Gastroesophageal sphincter (tissue), 4 donors: ENCODE measurements around the gene PLA2G2A. TPM values are rescaled to one million over a fixed set of nuclear protein-coding genes. Genes with fewer than 3 reads are reported as not detected.

Experiments
- ATAC-seq: fragments of 150-250 bp; one replicate; pipeline ENCODE4 v1.9.1; 2016; ENCODE audit warnings: mild to moderate bottlenecking, moderate library complexity
- H3K27ac ChIP-seq, 4 donors: fragments of 200-600 bp; sonication (generic) in 3 of 4; 1 replicate in 3 of 4; 2 replicates in 1 of 4; pipeline ENCODE4 v1.5.1; 2016 to 2019
- H3K27me3 ChIP-seq: fragments of 200-600 bp; sonication (generic); one replicate; pipeline ENCODE4 v1.5.1; 2019
- H3K36me3 ChIP-seq, 2 donors: fragments of 200-600 bp; sonication (generic); one replicate each; pipeline ENCODE4 v1.5.1; 2019; ENCODE audit warnings: control low read depth in 1 of 2
- H3K4me1 ChIP-seq, 3 donors: fragments of 200-600 bp; sonication (generic); 1 replicate in 2 of 3; 2 replicates in 1 of 3; pipeline ENCODE4 v1.5.1; 2016 to 2019; ENCODE audit warnings: control low read depth in 2 of 3
- H3K4me3 ChIP-seq, 2 donors: fragments of 200-600 bp; sonication (generic); one replicate each; pipeline ENCODE4 v1.5.1; 2019; ENCODE audit warnings: mild to moderate bottlenecking in 1 of 2, moderate library complexity in 1 of 2
- H3K9me3 ChIP-seq, 3 donors: fragments of 200-600 bp; sonication (generic); one replicate each; pipeline ENCODE4 v1.5.1; 2017 to 2019; ENCODE audit warnings: control low read depth in 2 of 3
- EP300 ChIP-seq: sonication (generic); formaldehyde crosslinking; IDR thresholded peaks from one replicate; pipeline ENCODE4 v1.6.1; 2017; ENCODE audit warnings: antibody characterized with exemption, mild to moderate bottlenecking
- POLR2A ChIP-seq, 2 donors: fragments of 450-650 bp; IDR thresholded peaks; one replicate each; pipeline ENCODE4 v1.6.1; 2017; ENCODE audit warnings: antibody characterized with exemption in 2 of 2, mild to moderate bottlenecking in 2 of 2, moderate library complexity in 1 of 2
- POLR2AphosphoS5 ChIP-seq: sonication (generic); formaldehyde crosslinking; IDR thresholded peaks from one replicate; pipeline ENCODE4 v1.6.1; 2017; ENCODE audit warnings: antibody characterized with exemption
- WGBS, 2 donors: methylation state at CpG; one replicate each; pipeline ENCODE4 v1.1.5; 2018; ENCODE audit warnings: low coverage in 1 of 2; 5-methylcytosine and 5-hydroxymethylcytosine counted together
- total RNA-seq, 4 donors: library from RNA; depleted of rRNA; stranded (reverse); fragments of >200 nt; gene quantifications; one replicate each; pipeline ENCODE4 v1.1.0, GENCODE V29; 2016
- TF ChIP-seq, protein P1 (sequence below), 4 experiments: fragments of 200-600 bp in 2 of 4; fragments of 450-650 bp in 2 of 4; sonication (generic) in 1 of 4; IDR thresholded peaks; one replicate each; pipeline ENCODE4 v1.5.1; 2017 to 2019; ENCODE audit warnings: antibody characterized with exemption in 4 of 4, mild to moderate bottlenecking in 2 of 4, moderate library complexity in 2 of 4

PLA2G2A gene
- total RNA-seq, 4 donors from 2014 or later, result 16.5 to 300 (median 96.0) TPM

DNA sequence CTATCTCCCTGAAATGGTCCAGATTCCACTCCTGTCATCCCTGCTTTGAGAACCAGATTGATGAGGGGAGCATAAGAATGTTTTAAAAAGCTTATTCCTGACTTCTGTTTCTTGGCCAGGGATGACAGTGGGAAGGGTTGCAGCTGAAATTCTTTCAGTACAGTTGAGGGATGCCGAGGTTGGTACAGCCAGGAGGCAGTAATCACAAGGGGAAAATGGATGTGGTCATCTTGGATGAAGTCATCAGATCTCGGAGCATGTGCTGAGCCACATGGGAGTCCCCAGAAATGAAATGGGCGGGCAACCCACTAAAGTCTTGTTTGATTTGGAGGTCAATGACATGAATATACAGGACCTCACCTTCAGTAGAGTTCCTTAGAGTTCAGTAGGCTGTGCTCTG, 37.3 kb downstream of the PLA2G2A start:
- TF ChIP-seq EP300 (no peak), POLR2A (IDR thresholded peaks at IDR 0.05) (no peak), POLR2AphosphoS5 (no peak)
- TF ChIP-seq, protein P1, sequence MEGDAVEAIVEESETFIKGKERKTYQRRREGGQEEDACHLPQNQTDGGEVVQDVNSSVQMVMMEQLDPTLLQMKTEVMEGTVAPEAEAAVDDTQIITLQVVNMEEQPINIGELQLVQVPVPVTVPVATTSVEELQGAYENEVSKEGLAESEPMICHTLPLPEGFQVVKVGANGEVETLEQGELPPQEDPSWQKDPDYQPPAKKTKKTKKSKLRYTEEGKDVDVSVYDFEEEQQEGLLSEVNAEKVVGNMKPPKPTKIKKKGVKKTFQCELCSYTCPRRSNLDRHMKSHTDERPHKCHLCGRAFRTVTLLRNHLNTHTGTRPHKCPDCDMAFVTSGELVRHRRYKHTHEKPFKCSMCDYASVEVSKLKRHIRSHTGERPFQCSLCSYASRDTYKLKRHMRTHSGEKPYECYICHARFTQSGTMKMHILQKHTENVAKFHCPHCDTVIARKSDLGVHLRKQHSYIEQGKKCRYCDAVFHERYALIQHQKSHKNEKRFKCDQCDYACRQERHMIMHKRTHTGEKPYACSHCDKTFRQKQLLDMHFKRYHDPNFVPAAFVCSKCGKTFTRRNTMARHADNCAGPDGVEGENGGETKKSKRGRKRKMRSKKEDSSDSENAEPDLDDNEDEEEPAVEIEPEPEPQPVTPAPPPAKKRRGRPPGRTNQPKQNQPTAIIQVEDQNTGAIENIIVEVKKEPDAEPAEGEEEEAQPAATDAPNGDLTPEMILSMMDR (IDR thresholded peaks at IDR 0.05), result no peak

DNA sequence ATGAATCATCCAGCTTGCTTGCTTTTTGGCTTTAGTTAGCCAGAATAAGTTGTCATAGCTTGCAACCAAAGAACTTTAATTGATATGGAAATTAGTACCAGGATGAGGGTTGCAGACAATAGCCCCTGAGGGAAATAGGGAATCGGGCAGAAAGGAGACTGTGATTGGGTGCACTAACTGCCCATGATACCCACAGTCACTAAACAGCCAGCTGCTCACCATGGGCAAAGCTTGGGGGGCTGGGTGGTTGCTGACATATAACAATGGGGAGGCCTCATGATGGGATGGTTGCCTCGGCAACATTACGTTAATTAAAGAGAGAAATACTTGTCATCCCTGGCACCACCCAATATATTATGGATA, 38.2 kb downstream of the PLA2G2A start:
- Histone ChIP-seq H3K4me1 (no peaks in the 10 kb centered on the region), H3K9me3 (no peaks in the 10 kb centered on the region)
- WGBS, 2 donors, result 96 to 100% methylated on average over 1 to 3 of the region's 3 CpGs

More for the DNA sequence above, 37.3 kb downstream of the PLA2G2A start:
- 45% methylated on average over 3 of the region's 3 CpGs; no CpG with 5 or more reads in 1 of the 2 donors for WGBS, 2 donors
- no peak overlapping the region for H3K27ac ChIP-seq
- no peak for ATAC-seq
- no peak overlapping the region for H3K4me3 ChIP-seq
- no peaks in the 10 kb centered on the region for H3K36me3 ChIP-seq
- H3K27me3 ChIP-seq, result no peaks in the 10 kb centered on the region
- H3K4me1 ChIP-seq, result no peaks in the 10 kb centered on the region
- no peaks in the 10 kb centered on the region for H3K9me3 ChIP-seq

DNA sequence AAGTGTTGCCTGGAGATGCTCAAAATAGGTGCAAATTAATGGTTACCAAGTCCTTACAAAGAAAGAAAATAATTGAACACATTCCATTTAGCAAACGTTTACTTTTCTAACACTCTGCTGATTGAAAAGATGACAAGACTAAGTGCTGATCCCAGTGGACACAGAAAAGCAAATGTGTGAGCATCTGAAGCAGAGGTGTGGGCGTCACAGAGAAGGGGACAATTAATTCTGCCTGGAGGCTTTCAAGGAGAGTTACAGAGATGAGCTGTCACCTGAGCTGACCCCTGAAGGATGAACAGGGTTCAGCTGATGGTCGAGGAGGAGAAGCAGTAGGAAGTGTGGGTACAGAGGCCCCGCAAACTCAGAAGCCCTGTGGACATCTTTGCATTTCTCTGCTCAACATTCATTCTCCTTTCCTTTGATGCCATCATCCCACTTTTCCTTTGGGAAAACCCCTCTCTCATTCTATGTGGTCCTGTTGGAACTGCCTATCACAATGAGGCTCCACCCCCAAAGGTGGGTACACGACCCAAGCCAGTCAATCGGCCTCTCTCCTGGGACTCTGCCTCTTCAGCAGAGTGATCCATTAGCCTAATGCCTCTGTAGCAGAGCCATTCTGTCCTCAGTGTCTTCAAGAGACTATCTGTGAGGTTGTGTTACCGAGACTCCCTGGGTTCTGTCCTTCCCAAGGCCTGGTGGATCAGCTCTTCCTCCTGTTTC, 38.8 kb downstream of the PLA2G2A start:
- Histone ChIP-seq H3K27me3 (no peaks in the 10 kb centered on the region), H3K9me3 (no peaks in the 10 kb centered on the region)
- WGBS, 2 donors, result 58 to 69% methylated on average over 6 of the region's 7 CpGs

More for the DNA sequence above, 38.2 kb downstream of the PLA2G2A start:
- no peak for ATAC-seq
- Histone ChIP-seq H3K27ac (no peak overlapping the region), H3K4me3 (no peak overlapping the region), H3K36me3 (no peaks in the 10 kb centered on the region), H3K27me3 (no peaks in the 10 kb centered on the region)
- TF ChIP-seq, protein P1 (IDR thresholded peaks at IDR 0.05), result no peak
- TF ChIP-seq POLR2A (IDR thresholded peaks at IDR 0.05) (no peak), EP300 (no peak), POLR2AphosphoS5 (no peak)

DNA sequence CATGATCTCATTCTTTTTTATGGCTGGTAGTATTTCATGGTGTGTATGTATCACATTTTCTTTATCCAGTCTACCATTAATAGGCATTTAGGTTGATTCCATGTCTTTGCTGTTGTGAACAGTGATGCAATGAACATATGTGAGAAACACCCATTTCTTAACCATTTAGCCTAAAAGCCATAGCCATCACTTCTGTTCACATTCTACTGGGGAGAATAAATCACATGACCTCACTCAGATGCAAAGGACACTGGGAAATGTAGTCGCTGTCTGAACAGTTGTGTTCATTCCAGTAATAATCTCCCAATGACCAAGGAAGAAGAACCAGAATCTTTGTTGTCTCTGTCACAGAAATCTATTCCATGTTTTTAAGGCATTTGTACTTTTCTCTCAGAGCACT, 40.9 kb downstream of the PLA2G2A start:
- H3K36me3 ChIP-seq, result no peaks in the 10 kb centered on the region
- H3K9me3 ChIP-seq, result no peaks in the 10 kb centered on the region
- H3K4me1 ChIP-seq, result no peaks in the 10 kb centered on the region
- TF ChIP-seq, protein P1 (IDR thresholded peaks at IDR 0.05), result no peak
- no peak overlapping the region for H3K27ac ChIP-seq
- no peak overlapping the region for H3K4me3 ChIP-seq
- WGBS, 2 donors, result 78 to 94% methylated on average over 1 of the region's 1 CpG
- ATAC-seq, result no peak
- H3K27me3 ChIP-seq, result no peaks in the 10 kb centered on the region

More for the DNA sequence above, 38.8 kb downstream of the PLA2G2A start:
- no peak for ATAC-seq
- Histone ChIP-seq H3K4me3 (no peak overlapping the region), H3K36me3 (no peaks in the 10 kb centered on the region), H3K4me1 (no peaks in the 10 kb centered on the region), H3K27ac (no peak overlapping the region)
- no peak for TF ChIP-seq EP300
- TF ChIP-seq, protein P1 (IDR thresholded peaks at IDR 0.05), result no peak
- TF ChIP-seq POLR2AphosphoS5, result no peak
- TF ChIP-seq POLR2A (IDR thresholded peaks at IDR 0.05), result no peak

DNA sequence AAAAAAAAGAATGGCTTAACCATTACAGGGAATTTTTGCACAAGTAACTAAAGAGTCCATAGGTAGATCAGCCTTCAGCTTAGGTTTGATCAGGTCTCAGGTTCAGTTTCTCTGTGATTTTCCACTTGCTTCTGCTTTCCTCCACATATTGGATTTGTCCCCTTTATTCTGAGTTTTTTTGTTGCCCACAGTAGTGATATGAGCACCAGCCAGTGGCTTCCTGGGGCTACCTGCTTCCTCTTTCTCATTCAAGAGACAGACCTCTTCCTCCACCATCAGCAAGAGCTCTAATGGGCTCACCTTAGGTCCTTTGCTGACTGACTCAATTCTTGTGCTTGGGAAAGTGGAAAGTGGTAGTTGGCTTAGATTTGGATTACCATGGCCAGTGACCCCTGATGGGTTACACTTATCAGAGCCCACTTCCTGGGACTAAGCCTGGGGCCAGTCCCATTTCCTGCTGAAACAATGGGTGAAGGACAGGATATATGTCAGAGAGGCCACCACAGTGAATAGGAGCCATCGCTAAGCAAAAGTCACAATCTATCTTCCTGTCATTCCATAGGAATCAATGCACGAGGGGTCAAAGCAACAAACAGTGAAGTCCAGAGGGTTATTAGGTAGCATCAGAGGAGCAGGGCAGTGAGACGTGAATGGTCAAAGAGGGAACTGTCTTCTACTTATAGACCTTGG, 43.2 kb downstream of the PLA2G2A start:
- ATAC-seq, result no peak
- no peak overlapping the region for H3K27ac ChIP-seq
- no peaks in the 10 kb centered on the region for H3K4me1 ChIP-seq
- no peak overlapping the region for H3K4me3 ChIP-seq
- H3K36me3 ChIP-seq, result no peaks in the 10 kb centered on the region
- TF ChIP-seq, protein P1 (IDR thresholded peaks at IDR 0.05), result no peak
- TF ChIP-seq POLR2A (IDR thresholded peaks at IDR 0.05) (no peak), EP300 (no peak), POLR2AphosphoS5 (no peak)
- no peaks in the 10 kb centered on the region for H3K27me3 ChIP-seq
- H3K9me3 ChIP-seq, result peaks cover 0 to 18% (median 0%) of the 10 kb centered on the region in 3 donors
- WGBS, 2 donors, result 86 to 87% methylated on average over 1 to 3 of the region's 3 CpGs
